ENCODE data around the gene CRCP.

DNA sequence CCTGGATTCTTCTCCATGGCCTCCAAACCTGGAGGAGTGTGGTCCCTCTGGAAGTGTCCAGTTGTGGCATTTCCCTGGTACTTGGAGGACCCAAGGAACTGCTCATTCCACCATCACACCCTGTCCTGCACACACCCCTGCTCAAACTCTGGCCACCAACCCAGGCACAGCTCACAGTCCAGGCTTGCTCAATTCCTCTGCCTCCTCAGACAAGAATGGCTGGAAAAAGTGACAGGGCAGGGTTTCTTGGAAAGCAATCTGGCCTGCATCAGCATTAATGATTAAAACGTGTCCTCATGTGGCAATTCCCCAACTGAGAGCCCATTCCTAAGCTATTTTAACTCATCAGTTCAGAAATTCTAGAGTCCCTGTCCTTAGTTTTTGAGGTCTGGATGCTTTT, 73.3 kb downstream of the CRCP start:
- TF ChIP-seq, protein P1, sequence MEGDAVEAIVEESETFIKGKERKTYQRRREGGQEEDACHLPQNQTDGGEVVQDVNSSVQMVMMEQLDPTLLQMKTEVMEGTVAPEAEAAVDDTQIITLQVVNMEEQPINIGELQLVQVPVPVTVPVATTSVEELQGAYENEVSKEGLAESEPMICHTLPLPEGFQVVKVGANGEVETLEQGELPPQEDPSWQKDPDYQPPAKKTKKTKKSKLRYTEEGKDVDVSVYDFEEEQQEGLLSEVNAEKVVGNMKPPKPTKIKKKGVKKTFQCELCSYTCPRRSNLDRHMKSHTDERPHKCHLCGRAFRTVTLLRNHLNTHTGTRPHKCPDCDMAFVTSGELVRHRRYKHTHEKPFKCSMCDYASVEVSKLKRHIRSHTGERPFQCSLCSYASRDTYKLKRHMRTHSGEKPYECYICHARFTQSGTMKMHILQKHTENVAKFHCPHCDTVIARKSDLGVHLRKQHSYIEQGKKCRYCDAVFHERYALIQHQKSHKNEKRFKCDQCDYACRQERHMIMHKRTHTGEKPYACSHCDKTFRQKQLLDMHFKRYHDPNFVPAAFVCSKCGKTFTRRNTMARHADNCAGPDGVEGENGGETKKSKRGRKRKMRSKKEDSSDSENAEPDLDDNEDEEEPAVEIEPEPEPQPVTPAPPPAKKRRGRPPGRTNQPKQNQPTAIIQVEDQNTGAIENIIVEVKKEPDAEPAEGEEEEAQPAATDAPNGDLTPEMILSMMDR (IDR thresholded peaks at IDR 0.05): no peak
- TF ChIP-seq EP300 (IDR thresholded peaks at IDR 0.05): no peak

Data from stomach (tissue), 4 donors.